ENCODE measurements around the gene SLC9B1.
"Not testable (repeated sequence)": the region's sequence is repeated elsewhere in the genome, so short reads cannot be mapped to it uniquely, and the experiment has no call there.

The SLC9B1 gene

DNA sequence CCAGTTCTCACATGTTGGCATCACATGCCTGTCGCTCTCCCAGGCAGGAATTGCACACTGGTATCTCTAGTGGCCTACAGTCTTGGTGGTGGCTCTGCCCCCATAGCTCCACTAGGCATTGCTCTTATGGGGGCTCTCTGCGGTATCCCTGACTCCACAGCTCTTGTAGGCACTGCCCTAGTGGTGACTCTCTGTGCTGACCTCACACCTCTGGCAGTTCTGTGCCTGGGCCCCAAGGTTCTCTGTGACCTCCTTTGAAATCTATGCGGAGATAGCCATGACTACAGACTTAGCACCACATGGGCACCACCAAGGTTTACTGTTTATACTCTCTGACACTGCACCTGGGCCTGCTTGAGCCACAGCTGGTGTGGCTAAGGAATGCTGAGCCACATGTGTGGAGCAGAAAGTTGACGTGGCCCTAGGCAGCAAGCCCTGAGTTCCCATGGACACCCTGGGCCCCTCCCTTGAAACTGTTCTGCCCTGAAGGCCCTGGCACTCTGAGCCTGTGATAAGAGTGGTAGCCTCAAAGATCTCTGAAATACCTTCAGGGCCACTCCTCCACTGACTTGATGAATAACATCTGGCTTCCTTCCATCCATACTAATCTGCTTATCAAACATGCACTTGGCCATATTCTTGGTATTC lies 8.0 kb downstream of the SLC9B1 start:
- DNase-seq (ENCODE audit: low read depth) = no peak

GRCh38 chr4:103010804-103011203 lies 8.7 kb downstream of the SLC9B1 start:
- no peak for DNase-seq (ENCODE audit: low read depth)

DNA sequence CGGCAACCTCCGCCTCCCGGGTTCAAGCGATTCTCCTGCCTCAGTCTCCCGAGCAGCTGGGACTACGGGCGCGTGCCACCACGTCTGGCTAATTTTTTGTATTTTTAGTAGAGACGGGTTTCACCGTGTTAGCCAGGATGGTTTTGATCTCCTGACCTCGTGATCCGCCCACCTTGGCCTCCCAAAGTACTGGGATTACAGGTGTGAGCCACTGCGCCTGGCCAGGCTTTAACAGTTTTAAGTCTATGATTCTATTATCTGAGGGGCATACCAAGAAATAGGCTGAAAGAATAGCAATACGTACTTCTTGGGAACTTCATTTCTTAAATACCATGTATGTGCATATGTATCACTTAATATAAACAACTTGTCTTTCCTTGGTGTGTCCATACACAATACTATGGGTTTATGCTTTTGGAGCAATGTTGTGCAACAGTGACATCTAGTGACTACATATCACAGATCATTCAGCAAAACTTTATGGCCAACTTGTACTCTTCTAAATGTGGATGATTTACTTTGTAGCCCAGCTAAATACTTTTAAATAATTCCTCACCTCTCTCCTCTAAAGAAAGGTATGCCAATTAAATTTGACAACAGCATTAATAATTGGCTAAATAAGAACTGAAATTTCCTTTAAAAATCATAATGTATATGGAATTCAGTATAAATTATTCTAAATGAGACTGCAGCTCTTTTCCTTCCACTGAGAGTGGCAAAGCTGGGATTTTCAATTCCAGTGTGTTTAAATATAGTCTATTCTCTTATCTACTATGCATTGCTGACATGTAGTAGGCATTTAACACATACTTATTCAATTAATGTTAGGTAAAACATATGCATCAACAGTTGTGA lies 10.4 kb downstream of the SLC9B1 start:
- DNase-seq (ENCODE audit: low read depth) = no peak

DNA sequence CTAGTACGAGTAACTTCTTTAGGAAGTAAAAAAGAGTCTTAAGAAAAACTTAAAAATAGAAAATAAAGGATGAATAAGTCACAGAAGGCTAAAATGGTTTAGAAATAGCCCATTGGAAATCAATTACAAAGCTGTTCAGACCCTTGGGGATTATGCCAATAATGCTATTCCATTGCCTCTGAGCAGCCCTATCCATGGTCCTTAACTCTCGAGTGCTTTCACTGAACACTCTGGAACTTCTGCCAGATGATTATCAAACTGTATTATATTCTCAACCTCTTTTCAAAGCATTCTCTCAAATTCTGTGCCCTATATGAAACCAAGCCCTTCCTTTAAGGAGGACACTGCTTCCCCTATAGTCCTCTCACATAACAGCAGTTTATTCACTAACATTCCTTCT lies 17.0 kb downstream of the SLC9B1 start:
- DNase-seq (ENCODE audit: low read depth) = no peak

DNA sequence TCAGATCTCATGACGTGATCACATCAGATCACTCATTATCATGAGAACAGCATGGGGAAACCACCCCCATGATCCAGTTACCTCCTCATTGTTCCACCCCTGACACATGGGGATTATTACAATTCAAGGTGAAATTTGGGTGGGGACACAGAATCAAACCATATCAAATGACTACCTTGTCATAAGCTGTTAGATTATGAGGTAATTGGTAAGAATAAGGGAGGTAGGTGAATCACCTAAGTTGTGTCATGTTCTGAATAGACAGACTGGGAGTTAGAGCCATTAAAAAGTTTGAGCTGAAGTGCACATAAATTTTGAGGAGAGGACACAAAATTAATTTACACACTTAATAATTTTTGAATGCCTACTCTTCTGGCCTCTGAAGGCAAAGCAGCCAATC lies 24.7 kb downstream of the SLC9B1 start:
- DNase-seq (ENCODE audit: low read depth) = no peak

GRCh38 chr4:102993985-102994384 lies 25.5 kb downstream of the SLC9B1 start:
- DNase-seq (ENCODE audit: low read depth) = not testable (repeated sequence)

GRCh38 chr4:102988429-102989020 lies 31.0 kb downstream of the SLC9B1 start:
- DNase-seq (ENCODE audit: low read depth) = no peak

DNA sequence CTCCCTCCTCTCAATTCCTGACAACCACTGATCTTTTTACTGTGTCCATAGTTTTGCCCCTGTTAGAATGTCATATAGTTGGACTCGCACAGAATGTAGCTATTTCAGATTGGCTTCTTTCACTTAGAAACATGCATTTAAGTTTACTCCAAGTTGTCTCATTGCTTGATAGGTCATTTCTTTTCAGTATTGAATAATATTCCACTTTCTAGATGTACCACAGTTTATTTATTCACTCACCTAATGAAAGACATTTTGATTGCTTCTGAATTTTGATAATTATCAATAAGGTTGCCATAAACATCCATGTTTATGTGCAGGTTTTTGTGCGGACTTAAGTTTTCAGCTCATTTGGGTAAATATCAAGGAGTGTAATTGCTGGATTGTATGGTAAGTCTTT lies 38.5 kb downstream of the SLC9B1 start:
- no peak for DNase-seq (ENCODE audit: low read depth)

- DNase-seq (ENCODE audit: low read depth) = not testable (repeated sequence)
Measured at GRCh38 chr4:102961813-102962212, 57.7 kb downstream of the SLC9B1 start.

- no peak for DNase-seq (ENCODE audit: low read depth)
Measured at GRCh38 chr4:102959496-102959895, 60.0 kb downstream of the SLC9B1 start.

DNA sequence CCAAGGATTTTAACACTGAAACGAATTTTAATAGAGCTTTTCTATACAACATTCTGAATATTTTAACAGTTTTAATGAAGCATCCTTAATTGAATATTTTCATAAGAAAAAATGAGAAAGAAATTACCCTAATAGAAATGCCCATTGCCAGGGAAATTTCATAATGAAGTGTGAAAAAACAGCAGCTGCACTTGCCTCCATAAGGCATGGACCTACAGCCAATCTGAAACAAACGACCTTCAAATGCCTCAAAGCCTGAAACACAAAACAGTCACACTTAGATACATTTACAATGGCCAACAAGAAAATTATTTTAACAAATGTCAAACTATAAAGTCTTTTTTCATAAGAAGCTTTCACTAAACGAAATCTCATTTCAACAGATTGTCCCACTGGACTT lies 74.4 kb downstream of the SLC9B1 start:
- no peak for DNase-seq (ENCODE audit: low read depth)

GRCh38 chr4:102938063-102938462 lies 81.4 kb downstream of the SLC9B1 start:
- not testable (repeated sequence) for DNase-seq (ENCODE audit: low read depth)

DNA sequence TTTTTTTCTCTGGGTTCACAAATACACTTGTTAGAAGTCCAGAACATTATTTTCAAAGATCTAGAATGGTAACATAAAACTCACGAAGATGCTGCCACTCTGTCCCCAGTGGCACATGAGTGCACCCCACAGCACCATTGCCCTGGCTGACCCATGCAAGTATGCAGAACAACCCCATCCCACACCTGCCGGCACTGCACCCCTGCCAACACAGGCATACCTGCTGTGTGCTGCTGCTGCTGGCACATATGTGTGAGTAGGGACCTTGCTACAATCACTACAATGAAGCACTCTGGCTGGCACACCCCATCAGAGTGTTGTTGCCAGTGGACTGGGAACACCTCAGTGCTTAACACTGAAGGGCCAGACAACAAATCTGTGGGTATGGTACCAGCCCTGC lies 83.8 kb downstream of the SLC9B1 start:
- no peak for DNase-seq (ENCODE audit: low read depth)

DNA sequence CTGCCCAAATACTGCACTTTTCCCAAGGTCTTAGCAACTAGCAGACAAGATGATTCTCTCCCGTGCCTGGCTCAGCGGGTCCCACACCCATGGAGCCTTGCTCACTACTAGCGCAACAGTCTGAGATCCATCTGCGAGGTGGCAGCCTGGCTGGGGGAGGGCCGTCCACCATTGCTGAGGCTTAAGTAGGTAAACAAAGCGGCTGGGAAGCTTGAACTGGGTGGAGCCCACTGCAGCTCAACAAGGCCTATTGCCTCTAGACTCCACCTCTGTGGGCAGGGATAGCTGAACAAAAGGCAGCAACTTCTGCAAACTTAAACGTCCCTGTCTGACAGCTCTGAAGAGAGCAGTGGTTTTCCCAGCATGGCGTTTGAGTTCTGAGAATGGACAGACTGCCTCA lies 99.8 kb downstream of the SLC9B1 start:
- not testable (repeated sequence) for DNase-seq (ENCODE audit: low read depth)

- DNase-seq (ENCODE audit: low read depth) = no peak
Measured at GRCh38 chr4:102918859-102919258, 100.6 kb downstream of the SLC9B1 start.

GRCh38 chr4:102901804-102902203 lies 117.7 kb downstream of the SLC9B1 start:
- DNase-seq (ENCODE audit: low read depth) = no peak

- DNase-seq (ENCODE audit: low read depth) = not testable (repeated sequence)
Measured at GRCh38 chr4:102897610-102898009, 121.9 kb downstream of the SLC9B1 start.

GRCh38 chr4:102896547-102896946 lies 123.0 kb downstream of the SLC9B1 start:
- not testable (repeated sequence) for DNase-seq (ENCODE audit: low read depth)

DNA sequence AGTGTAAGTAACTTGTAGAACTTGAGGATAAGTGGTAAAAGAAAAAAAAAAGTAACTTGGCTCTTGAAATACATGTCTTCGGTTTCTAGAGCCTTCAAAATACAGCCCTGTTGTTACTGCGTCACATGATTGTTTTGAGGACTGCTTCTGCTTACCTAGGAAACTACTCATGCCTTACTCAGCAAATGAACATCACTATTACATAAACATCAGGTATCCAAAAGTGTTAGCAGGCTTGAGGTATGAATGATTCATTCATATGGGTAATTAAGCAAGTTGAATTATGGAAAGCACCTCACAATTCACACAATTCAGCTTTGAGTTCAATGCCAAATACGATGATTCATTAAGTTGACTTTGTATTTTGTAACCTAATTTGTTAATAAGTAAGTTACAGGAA lies 129.6 kb downstream of the SLC9B1 start:
- not testable (repeated sequence) for DNase-seq (ENCODE audit: low read depth)

- not testable (repeated sequence) for DNase-seq (ENCODE audit: low read depth)
Measured at GRCh38 chr4:102888570-102888969, 130.9 kb downstream of the SLC9B1 start.

DNA sequence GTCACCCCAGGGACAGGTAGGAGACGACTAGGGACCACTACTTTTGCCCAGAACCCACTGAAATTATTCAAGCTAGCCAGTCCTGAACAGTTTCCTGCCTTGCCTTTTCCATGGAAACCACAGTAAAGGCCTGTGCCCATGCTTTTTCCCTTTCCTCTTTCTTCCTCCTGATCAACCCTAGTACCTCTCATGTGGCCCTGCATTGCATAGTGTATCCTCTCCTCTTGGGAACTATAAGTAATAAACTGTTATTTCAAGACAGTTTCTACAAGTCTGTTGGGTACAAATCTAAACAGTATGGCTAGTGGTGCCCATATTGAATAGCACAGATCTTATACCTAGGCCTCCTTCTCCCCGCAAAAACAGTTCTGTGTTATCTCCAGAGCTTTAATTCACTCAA lies 136.2 kb downstream of the SLC9B1 start:
- no peak for DNase-seq (ENCODE audit: low read depth)

GRCh38 chr4:102881343-102881742 lies 138.2 kb downstream of the SLC9B1 start:
- no peak for DNase-seq (ENCODE audit: low read depth)

DNA sequence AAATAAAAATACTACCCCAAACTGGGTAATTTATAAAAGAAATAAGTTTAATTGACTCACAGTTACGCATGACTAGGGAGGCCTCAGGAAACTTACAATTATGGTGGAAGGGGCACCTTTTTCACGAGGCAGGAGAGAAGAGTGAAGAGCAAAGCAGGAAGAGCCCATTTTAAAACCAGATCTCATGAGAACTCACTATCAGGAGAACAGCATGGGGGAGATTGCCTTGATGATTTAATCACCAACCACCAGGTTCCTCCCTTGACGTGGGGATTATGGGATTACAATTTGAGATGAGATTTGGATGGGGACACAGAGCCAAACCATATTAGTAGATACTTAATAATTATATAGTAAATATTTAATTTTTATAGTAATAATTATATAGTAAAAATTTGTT lies 140.6 kb downstream of the SLC9B1 start:
- no peak for DNase-seq (ENCODE audit: low read depth)
